T-helper 17 cell (primary cell): Measurements from ENCODE around the gene ZER1. TPM values are rescaled to one million over a fixed set of nuclear protein-coding genes. Genes with fewer than 3 reads are reported as not detected.

ENCODE experiments used
- ATAC-seq: fragments of 150-1000 bp; cut with Tn5 transposase; 2 replicates; pipeline ENCODE4 v1.10.0; 2021; ENCODE audit warnings: mild to moderate bottlenecking, moderate library complexity
- DNase-seq, 3 donors: peaks; one replicate each; pipeline versions ENCODE4 v3.0.0 to v3.0.0-alpha.2; 2020 to 2021
- H3K9me3 ChIP-seq: one replicate; pipeline ENCODE4 v1.7.0; 2013; ENCODE audit warnings: low read length, mild to moderate bottlenecking; ENCODE audit not compliant: control insufficient read depth, poor library complexity, severe bottlenecking
- H3K27ac Mint-ChIP-seq: one replicate; pipeline ENCODE4 v1.8.0; 2022; ENCODE audit warnings: mild to moderate bottlenecking, moderate library complexity, mixed read lengths
- H3K27me3 Mint-ChIP-seq: one replicate; pipeline ENCODE4 v1.8.0; 2022; ENCODE audit warnings: mixed read lengths
- H3K36me3 Mint-ChIP-seq: one replicate; pipeline ENCODE4 v1.8.0; 2022; ENCODE audit warnings: low read depth, mixed read lengths
- H3K4me1 Mint-ChIP-seq: one replicate; pipeline ENCODE4 v1.8.0; 2022; ENCODE audit warnings: mild to moderate bottlenecking, mixed read lengths
- H3K4me3 Mint-ChIP-seq: one replicate; pipeline ENCODE4 v1.8.0; 2022; ENCODE audit warnings: mild to moderate bottlenecking, moderate library complexity, mixed read lengths
- total RNA-seq, 4 donors: library from RNA in 2 of 4; stranded (reverse) in 2 of 4; gene quantifications; one replicate each; pipeline ENCODE4 v1.2.3 and lab custom pipeline; 2022 to 2026

The ZER1 gene
- total RNA-seq, 2 donors from 2014 or later = 29.4 to 30.0 TPM

GRCh38 chr9:128723352-128723865 lies 48.3 kb downstream of the ZER1 start:
- Mint-ChIP-seq H3K27me3 (no peaks in the 10 kb centered on the region), H3K4me1 (peaks cover 34% of the 10 kb centered on the region), H3K36me3 (no peaks in the 10 kb centered on the region), H3K4me3 (peak overlapping the region; percentile 95), H3K27ac (peak overlapping the region; percentile 93)
- DNase-seq (no peak), ATAC-seq (no peak)
- no peaks in the 10 kb centered on the region for H3K9me3 ChIP-seq

GRCh38 chr9:128722380-128723351 lies 49.1 kb downstream of the ZER1 start:
- Mint-ChIP-seq H3K36me3 (no peaks in the 10 kb centered on the region), H3K27me3 (no peaks in the 10 kb centered on the region), H3K4me3 (peak overlapping the region; percentile 95), H3K27ac (peak overlapping the region; percentile 93), H3K4me1 (peaks cover 30% of the 10 kb centered on the region)
- ATAC-seq (no peak), DNase-seq (no peak)
- no peaks in the 10 kb centered on the region for H3K9me3 ChIP-seq

GRCh38 chr9:128721487-128722010 lies 50.2 kb downstream of the ZER1 start:
- Mint-ChIP-seq H3K27ac (no peak overlapping the region), H3K4me3 (peak overlapping the region; percentile 95), H3K36me3 (no peaks in the 10 kb centered on the region), H3K4me1 (peaks cover 28% of the 10 kb centered on the region), H3K27me3 (no peaks in the 10 kb centered on the region)
- ATAC-seq (no peak), DNase-seq (no peak)
- H3K9me3 ChIP-seq = no peaks in the 10 kb centered on the region

GRCh38 chr9:128720841-128721486 lies 50.8 kb downstream of the ZER1 start:
- Mint-ChIP-seq H3K4me1 (peaks cover 27% of the 10 kb centered on the region), H3K27me3 (no peaks in the 10 kb centered on the region), H3K27ac (peak overlapping the region; percentile 61), H3K36me3 (no peaks in the 10 kb centered on the region), H3K4me3 (no peak overlapping the region)
- ATAC-seq = no peak
- H3K9me3 ChIP-seq = no peaks in the 10 kb centered on the region
- no peak for DNase-seq

GRCh38 chr9:128719919-128720605 lies 51.7 kb downstream of the ZER1 start:
- DNase-seq = no peak
- Mint-ChIP-seq H3K36me3 (no peaks in the 10 kb centered on the region), H3K4me1 (peaks cover 24% of the 10 kb centered on the region), H3K4me3 (no peak overlapping the region), H3K27me3 (no peaks in the 10 kb centered on the region), H3K27ac (no peak overlapping the region)
- no peaks in the 10 kb centered on the region for H3K9me3 ChIP-seq
- no peak for ATAC-seq

- no peaks in the 10 kb centered on the region for H3K36me3 Mint-ChIP-seq
- no peaks in the 10 kb centered on the region for H3K27me3 Mint-ChIP-seq
- ATAC-seq (no peak), DNase-seq (no peak)
- H3K9me3 ChIP-seq = no peaks in the 10 kb centered on the region
- no peak overlapping the region for H3K4me3 Mint-ChIP-seq
- no peak overlapping the region for H3K27ac Mint-ChIP-seq
- peaks cover 13% of the 10 kb centered on the region for H3K4me1 Mint-ChIP-seq
Observed at GRCh38 chr9:128718475-128718874, 53.3 kb downstream of the ZER1 start.

GRCh38 chr9:128718047-128718446 lies 53.7 kb downstream of the ZER1 start:
- Mint-ChIP-seq H3K4me1 (peaks cover 8% of the 10 kb centered on the region), H3K4me3 (peak overlapping the region; percentile 31), H3K27me3 (no peaks in the 10 kb centered on the region), H3K27ac (no peak overlapping the region), H3K36me3 (no peaks in the 10 kb centered on the region)
- no peak for DNase-seq
- no peak for ATAC-seq
- H3K9me3 ChIP-seq = no peaks in the 10 kb centered on the region

GRCh38 chr9:128716581-128717254 lies 55.0 kb downstream of the ZER1 start:
- DNase-seq (no peak), ATAC-seq (no peak)
- H3K27me3 Mint-ChIP-seq = no peaks in the 10 kb centered on the region
- H3K9me3 ChIP-seq = no peaks in the 10 kb centered on the region
- no peaks in the 10 kb centered on the region for H3K36me3 Mint-ChIP-seq
- H3K4me1 Mint-ChIP-seq = no peaks in the 10 kb centered on the region
- H3K4me3 Mint-ChIP-seq = no peak overlapping the region
- H3K27ac Mint-ChIP-seq = no peak overlapping the region

- Mint-ChIP-seq H3K36me3 (no peaks in the 10 kb centered on the region), H3K4me3 (no peak overlapping the region), H3K27me3 (no peaks in the 10 kb centered on the region), H3K4me1 (no peaks in the 10 kb centered on the region), H3K27ac (no peak overlapping the region)
- ATAC-seq = no peak
- no peak for DNase-seq
- no peaks in the 10 kb centered on the region for H3K9me3 ChIP-seq
Observed at GRCh38 chr9:128715436-128715750, 56.3 kb downstream of the ZER1 start.

GRCh38 chr9:128714586-128715435 lies 56.9 kb downstream of the ZER1 start:
- Mint-ChIP-seq H3K4me3 (no peak overlapping the region), H3K27me3 (no peaks in the 10 kb centered on the region), H3K27ac (no peak overlapping the region), H3K4me1 (no peaks in the 10 kb centered on the region), H3K36me3 (no peaks in the 10 kb centered on the region)
- ATAC-seq (no peak), DNase-seq (no peak)
- no peaks in the 10 kb centered on the region for H3K9me3 ChIP-seq

GRCh38 chr9:128713941-128714573 lies 57.7 kb downstream of the ZER1 start:
- H3K4me1 Mint-ChIP-seq = no peaks in the 10 kb centered on the region
- H3K36me3 Mint-ChIP-seq = no peaks in the 10 kb centered on the region
- H3K27me3 Mint-ChIP-seq = no peaks in the 10 kb centered on the region
- H3K9me3 ChIP-seq = no peaks in the 10 kb centered on the region
- DNase-seq (no peak), ATAC-seq (no peak)
- no peak overlapping the region for H3K27ac Mint-ChIP-seq
- no peak overlapping the region for H3K4me3 Mint-ChIP-seq

GRCh38 chr9:128713411-128713780 lies 58.3 kb downstream of the ZER1 start:
- DNase-seq (no peak), ATAC-seq (no peak)
- H3K36me3 Mint-ChIP-seq = no peaks in the 10 kb centered on the region
- no peaks in the 10 kb centered on the region for H3K4me1 Mint-ChIP-seq
- H3K9me3 ChIP-seq = no peaks in the 10 kb centered on the region
- no peak overlapping the region for H3K27ac Mint-ChIP-seq
- H3K27me3 Mint-ChIP-seq = no peaks in the 10 kb centered on the region
- no peak overlapping the region for H3K4me3 Mint-ChIP-seq
